Loucy (cell line): Measurements from ENCODE around the gene TIMM22.

Experiments used
- CTCF ChIP-seq: fragments of 200-600 bp; sonication (generic); conservative IDR thresholded peaks from 2 replicates; pipeline ENCODE4 v1.5.1; 2014; ENCODE audit warnings: mild to moderate bottlenecking, antibody characterized with exemption, low read length
- EZH2phosphoT487 ChIP-seq: fragments of 200-600 bp; IDR thresholded peaks from 2 replicates; pipeline ENCODE4 v1.6.1; 2018; ENCODE audit warnings: antibody characterized with exemption, mild to moderate bottlenecking, moderate library complexity, borderline replicate concordance

- no peak for TF ChIP-seq CTCF
- no peak for TF ChIP-seq EZH2phosphoT487
Observed at GRCh38 chr17:1039123-1039507, 42.2 kb downstream of the TIMM22 start.
